Fibroblast of skin of left quadriceps (primary cell): ENCODE data around the gene DUSP21.
A peak's percentile ranks its signal among the peaks of the same experiment; 100 is the strongest.
"Not testable (repeated sequence)": the region's sequence is repeated elsewhere in the genome, so short reads cannot be mapped to it uniquely, and the experiment has no call there.

Experiments
- DNase-seq, 2 experiments: peaks; one replicate each; pipeline ENCODE4 v3.0.0-alpha.2; 2013; ENCODE audit warnings: low read depth in 2 of 2

DUSP21 gene

DNA sequence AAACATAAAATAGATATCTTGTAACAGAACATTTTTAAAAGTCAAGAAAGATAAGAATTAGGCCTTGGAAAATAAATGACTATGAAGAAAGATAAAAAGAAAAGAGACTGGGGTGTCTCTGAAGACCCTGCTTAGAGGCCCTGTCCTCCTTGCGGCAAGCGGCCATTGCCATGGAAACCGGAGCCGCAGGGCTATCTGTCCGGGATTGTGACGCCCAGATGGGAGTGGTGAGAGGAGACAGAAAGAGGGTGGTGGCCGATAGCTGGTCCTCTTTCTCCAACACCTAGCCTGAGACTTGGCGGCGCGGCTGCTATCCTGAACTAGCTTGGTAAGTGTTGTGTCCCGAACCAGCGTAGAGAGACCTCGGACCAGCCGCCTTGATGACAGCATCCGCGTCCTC, at the start of gene DUSP21:
Gene DUSP21, plus strand, starts transcription at position 269 of the 400 bp plus-strand sequence. Its CDS starts 112 bp downstream, at position 381.
- no peak for DNase-seq

DNA sequence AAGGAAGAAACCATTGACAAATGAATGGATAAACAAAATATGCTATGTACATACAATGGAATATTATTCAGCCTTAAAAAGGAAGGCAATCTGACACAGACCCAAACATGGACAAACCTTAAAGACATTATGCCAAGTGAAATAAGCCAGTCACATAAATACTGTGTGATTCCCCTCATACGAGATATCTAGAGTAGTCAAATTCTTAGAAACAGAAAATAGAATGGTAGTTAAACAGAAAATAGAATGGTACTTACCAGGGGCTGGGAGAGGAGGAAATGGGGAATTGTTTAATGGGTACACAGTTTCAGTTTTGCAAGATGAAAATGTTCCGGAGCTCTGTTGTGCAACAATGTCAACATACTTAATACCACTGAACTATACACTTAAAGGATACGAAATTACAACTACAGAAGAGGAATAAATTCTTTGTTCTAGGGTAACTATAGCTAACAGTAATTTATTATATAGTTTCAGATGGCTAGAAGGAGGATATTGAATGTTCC, 47.8 kb upstream of the DUSP21 start:
- DNase-seq, result no peak

DNA sequence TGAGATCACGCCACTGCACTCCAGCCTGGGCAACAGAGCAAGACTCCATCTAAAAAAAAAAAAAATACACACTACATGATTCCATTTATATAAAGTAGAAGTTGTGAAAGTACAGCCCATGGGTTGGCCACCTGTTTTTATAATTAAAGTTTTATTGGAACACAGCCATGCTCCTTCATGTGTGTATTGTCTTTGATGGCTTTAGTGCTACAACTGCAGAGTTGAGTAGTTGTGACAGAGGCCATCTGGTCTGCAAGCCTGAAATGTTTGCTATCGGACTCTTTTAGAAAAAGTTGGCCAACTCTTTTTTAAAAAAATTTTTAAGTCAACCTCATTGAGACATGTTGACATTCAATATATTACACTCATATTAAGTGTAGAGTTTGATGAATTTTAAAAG, 41.2 kb upstream of the DUSP21 start:
- no peak for DNase-seq

DNA sequence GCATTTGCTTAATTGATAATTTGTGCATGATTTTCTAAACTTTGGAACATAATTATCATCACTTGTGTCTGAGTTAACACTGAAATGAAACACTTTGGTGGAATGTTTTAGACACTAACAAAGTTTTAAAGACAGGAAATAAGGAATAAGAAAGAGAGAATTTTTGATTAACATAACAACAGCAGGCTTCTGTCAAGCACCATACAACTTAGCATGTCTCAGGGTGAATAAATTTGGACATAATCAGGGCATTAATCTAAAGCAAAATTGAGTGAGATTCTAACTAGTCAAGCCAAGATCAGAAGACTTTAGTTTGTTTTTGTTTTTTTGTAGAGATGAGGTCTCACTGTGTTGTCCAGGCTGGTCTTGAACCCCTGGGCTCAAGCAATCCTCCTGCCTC, 28.1 kb upstream of the DUSP21 start:
- no peak for DNase-seq

DNA sequence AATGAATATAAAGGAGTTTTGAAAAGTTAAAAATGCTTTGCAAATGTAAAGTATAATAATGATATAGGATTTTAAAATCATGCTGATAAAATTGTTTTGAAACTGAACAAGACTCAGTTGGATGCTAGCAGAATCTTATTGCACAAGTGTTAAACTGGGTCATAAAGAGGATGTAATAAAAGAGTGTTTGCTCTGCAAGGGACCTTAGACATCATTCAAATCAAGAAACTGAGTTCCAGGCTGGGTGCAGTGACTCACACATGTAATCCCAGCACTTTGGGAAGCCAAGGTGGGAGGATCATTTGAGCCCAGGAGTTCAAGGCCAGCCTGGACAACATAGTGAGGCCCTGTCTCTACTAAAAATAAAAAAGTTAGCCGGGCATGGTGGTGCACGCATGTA, 27.5 kb upstream of the DUSP21 start:
- DNase-seq, result no peak

DNA sequence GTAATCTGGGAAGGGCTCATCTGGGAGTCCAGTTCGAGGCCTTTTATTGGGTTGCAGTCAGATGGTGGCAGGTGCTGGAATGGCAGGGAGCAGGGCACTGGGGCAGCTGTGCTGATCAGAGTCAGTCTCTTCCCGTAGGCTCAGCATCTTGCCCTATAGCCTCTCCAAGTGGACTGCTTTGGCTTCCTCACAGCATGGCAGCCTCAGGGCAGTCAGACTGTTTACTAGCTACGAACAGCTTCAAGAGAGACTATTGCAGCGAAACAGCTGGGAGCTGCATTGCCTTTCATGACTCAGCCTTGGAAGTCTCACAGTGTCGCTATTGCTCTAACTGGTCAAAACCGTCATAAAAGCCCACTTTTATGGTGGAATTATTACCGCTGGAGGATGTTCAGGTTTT, 26.8 kb upstream of the DUSP21 start:
- no peak for DNase-seq

DNA sequence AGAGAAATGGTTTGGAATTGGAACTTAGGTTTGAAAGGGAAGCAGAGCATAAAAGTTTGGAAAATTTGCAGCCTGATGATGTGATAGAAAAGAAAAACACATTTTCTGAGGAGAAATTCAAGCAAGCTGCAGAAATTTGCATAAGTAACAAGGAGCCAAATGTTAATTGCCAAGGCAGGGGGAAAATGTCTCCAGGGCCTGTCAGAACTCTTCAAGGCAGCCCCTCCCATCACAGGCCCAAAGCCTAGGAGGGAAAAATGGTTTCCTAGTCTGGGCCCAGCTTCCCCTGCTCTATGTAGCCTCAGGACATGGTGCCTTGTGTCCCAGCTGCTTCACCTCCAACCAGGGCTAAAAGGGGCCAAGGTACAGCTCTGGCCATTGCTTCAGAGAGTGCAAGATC, 21.2 kb upstream of the DUSP21 start:
- DNase-seq, result no peak

DNA sequence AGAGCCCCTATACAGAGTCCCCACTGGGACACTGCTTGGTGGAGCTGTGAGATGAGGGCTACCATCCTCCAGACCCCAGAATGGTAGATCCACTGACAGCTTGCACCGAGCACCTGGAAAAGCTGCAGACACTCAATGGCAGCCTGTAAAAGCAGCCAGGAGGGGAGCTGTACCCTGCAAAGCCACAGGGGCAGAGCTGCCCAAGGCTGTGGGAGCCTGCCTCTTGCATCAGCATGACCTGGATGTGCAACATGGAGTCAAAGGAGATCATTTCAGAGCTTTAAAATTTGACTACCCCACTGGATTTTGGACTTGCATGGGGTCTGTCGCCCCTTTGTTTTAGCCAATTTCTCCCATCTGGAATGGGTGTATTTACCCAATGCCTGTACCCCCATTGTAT, 20.6 kb upstream of the DUSP21 start:
- not testable (repeated sequence) for DNase-seq

DNA sequence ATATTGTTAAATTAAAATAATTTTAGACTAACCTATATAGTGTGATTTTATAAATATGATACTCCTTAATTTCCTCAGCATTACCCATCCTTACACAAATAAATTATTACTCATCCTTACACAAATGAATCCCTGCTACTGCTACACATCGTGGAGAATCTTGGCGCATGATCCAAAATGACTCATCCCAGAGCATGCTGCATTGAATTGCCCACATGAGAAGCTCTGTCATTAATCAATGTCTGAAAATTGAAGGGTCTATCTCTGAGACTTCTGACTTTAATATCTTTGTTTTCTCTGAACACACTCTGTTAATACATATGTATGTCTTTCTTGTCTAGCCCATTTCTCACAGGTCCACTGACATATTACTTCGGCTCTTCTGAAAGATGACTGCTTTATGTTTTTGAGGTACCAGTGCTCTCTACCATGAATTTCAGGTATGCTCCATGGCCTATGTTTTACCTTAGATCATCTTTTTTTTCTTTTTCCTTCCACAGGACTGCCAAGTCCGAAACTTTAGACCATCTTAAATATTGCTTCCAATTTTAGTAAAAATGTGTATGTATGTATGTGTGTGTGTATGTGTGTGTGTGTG, 15.7 kb upstream of the DUSP21 start:
- peak; percentile 65 to 69 for DNase-seq

DNA sequence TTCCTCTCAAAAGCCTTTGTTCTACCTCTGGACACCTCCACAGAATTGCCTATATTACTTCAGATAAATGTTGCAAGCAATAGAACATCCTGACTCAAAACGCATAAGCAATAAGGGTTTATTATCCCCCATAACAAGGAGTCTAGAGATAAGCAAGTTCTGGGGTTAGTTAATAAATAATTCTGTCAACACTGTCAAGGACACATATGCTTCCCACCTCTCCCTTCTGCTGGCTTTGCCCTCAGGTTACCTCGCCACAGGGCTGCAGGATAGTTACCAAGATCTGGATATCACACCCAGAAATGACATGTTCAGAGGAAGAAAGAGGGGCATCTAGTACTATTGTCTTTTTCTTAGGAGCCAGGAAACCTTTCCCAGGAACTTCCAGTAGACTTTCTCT, 14.0 kb upstream of the DUSP21 start:
- no peak for DNase-seq

DNA sequence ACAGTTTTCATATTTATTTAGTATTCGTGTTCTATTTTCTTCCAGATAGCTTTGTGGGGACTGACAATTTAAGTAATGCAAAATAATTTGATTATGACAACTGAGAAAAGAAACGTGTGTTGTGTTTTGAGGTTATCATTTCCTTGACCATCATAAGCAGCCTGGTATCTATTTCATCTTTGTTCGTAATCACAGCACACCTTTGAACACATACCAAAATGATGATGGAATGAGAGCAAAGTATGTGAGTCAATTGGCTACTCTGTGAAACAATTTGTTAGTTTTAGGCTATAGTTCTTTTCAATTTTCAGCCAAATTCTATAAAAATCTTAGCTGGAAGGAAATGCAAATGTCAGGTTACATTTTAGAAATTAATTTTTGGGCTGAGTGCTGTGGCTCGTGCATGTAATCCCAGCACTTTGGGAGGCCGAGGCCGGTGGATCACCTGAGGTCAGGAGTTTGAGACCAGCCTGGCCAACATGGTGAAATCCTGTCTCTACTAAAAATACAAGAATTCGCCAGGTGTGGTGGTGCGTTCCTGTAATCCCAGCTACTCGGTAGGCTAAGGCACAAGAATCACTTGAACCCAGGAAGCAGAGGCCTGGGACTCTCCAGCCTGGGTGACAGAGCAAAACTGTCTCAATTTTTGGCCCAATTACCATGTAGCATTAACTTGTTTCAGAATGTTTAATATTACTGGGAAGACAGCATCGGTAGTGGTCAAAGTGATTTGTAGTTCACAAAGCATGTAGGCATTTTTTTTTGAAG, 1.1 kb upstream of the DUSP21 start:
- no peak for DNase-seq

DNA sequence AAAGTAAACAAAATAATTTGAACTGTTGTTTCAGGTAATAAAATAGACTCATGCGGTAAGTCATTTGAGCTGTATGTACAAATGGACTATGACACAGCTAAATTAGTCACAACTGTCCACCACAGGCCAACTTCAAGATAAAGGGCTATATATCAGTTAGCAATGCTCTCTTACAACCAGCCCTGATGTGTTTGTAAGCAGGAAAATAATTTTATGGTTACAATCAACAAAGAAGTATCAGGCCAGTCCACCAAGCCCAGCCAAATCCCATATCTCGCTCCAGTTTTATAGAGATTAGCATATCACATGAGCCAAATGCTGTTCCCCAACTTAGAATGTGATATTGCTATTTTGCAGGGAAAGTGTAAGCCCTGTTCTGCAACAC, 511 bp upstream of the DUSP21 start:
- no peak for DNase-seq

DNA sequence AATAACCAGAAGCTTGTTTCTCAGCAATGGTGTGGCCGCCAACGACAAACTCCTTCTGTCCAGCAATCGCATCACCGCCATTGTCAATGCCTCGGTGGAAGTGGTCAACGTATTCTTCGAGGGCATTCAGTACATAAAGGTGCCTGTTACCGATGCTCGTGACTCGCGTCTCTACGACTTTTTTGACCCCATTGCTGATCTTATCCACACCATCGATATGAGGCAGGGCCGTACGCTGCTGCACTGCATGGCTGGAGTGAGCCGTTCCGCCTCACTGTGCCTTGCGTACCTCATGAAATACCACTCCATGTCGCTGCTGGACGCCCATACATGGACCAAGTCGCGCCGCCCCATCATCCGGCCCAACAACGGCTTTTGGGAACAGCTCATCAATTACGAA, 383 bp downstream of the DUSP21 start:
- DNase-seq, result no peak

DNA sequence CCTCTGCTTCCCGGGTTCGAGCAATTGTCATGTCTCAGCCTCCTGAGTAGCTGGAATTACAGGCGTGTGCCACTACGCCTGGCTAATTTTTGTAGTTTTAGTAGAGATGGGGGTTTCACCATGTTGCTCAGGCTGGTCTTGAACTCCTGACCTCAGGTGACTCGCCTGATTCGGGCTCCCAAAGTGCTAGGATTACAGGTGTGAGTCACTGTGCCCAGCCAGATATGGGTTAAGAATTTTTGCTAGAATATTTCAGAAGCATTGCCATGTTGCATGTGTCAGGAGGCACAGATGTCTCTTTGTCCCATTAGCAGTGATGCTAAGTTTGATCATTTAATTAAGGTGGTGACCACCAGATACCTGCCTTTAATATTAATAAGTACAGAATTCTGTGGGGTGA, 7.1 kb downstream of the DUSP21 start:
- DNase-seq, result not testable (repeated sequence)

DNA sequence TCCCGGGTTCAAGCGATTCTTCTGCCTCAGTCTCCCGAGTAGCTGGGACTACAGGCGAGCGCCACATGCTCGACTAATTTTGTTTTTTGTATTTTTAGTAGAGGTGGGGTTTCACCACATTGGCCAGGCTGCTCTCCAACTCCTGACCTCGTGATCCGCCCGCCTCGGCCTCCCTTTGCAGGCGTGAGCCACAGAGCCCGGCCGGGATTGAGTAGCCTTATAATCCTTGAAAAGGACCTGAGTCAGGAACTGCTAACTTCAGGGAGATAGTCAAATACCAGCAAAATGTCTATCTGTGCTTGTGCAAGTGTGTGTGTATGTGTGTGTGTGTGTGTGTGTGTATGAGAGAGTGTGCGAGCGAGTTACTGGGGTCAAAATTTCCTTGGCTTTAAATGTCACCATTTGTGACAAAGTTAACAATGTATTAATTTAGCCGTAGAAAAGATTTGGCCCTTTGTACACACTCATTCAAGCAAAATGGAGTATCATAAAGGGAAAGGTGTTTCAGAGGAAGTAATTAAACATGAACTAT, 27.4 kb downstream of the DUSP21 start:
- DNase-seq, result no peak

DNA sequence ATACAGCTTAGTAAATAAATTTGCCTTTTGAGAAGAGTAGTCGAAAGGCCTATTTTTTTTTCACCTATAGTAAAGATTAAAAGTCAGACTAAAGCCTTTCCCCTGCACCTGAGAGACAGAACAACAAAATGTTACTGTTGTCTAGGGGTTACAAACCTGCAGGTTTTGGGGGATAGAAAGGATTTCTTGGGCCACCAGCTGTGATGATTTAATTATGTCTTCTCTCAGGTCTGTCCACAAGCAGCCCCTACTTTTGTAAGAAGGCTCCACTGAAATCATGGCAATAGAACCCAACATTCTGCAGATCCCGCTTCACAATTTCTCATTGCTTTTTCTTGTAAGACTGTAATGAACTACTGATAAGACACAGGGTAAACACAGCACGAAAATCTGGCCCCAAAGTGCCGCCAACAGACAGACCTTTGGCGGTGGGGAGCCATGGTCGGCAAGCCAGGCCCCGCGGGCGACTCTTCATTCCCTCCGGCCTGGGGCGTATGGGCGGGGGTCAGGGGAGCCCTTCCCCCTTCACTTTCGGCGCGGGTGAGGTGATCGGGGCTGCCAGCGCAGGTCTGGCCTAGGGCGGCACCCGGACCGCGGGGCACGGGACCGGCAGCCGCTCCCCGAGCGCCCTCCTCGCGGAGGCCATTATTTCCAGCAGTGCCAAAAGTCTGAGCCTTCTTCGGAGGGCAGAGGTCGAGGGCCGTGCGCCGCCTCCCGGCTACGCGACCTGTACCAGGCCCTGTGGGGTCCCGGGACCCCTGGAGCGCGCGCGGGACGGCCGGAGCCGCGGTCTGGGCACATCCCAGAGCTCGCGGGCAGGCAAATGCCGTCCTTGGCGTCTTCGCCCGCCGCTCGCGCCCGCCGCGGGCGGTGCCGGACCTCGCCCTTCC, 28.4 kb downstream of the DUSP21 start:
- no peak for DNase-seq

DNA sequence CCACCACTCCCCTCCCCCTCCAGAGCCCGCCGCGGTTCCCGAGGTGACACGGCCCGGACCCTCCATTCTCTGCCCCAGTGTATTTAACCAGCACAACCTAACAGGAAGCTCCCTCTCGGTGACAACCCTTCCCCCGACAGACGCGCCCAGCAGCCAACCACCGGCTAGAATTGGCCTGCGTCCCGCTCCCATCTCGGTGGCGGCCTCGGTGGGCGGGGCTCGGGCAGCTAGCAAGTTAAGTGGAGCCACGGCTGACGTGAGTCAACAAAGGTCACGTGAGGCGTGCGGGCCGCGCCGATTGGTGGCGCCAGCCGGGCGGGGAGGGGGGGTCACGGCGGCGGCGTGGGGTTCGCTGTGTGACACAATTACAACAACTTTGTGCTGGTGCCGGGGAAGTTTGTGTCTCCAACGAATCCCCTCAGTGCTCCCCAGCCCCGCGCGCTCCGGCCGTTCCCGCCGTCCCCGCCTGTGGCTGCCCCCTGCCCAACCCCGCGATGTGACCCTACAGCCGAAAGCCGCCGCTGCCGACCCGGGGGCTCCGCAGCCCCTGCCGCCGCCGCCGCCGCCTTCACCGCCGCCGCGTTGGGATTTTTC, 29.1 kb downstream of the DUSP21 start, which contains the start of gene KDM6A:
Gene KDM6A, plus strand, starts transcription at position 368 of the 594 bp plus-strand sequence. CDS start 364 bp downstream, outside the sequence.
- peak; percentile 87 to 89 for DNase-seq

DNA sequence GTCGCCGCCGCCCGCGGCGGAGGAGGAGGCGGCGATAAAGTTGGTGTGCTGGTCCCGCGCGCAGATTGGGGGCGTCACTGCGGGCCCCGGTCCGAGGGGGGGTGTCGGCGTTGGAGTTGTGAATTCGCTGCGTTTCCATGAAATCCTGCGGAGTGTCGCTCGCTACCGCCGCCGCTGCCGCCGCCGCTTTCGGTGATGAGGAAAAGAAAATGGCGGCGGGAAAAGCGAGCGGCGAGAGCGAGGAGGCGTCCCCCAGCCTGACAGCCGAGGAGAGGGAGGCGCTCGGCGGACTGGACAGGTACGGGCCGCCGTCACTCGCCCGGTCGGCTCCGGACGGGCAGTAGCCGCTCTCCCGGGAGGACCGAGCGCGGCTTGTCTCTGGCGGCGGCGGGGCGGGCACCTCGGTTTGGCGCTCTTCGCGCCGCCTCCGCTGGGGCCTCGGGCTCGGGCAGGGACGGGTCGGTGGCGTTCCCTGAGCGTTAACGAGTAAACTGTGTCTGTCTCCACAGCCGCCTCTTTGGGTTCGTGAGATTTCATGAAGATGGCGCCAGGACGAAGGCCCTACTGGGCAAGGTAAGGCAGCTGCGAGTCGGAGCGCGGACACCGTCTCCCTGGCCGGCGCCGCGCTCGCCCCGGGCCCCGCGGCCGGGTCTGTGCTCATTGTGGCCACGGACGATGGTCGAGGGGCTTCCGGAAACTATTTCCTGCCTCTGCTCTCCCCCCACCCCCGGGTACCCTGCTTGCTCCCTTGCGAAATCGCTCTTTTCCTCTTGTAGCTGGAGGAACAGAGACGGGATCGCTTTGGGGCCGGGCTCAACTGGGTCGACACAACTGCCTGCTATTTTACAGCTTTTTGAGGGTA, 29.8 kb downstream of the DUSP21 start:
- DNase-seq, result peak in 1 of 2 experiments; percentile 21

DNA sequence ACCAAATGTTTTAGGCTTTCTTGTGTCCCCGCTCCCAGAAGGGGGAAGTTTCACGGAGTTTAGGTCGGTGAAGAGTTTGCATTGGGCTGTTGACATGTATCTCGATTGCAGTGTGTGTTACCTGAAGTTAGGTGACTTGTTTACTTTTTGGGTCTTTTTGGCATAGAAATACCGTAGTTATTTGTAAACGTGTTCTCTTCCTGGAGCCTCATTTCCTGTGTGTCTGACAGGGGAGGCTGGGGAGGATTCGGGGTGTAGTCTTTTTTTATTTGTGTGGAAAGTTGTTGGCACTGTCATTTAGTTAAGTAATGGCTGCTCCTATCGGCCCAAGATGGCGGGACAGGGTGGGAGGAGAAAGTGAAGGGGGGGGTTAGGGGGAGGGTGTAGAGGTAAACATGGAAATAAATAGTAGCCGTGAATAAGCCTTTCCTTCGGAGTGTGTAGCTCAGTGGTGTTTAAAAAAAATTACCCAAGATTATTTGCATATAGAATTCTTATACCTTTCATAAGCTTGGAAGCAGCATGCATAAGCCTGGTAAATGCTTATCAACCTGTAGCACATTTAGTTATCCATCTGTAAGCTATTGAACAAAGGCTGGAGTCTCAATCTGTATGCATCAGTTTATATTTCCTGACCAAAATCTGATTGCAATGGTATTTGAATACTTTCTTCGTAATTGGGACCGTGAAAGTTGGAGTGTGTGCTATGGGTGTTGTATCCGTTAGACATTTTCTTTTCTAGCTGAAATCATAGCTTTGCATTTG, 30.8 kb downstream of the DUSP21 start:
- DNase-seq, result peak in 1 of 2 experiments; percentile 4

DNA sequence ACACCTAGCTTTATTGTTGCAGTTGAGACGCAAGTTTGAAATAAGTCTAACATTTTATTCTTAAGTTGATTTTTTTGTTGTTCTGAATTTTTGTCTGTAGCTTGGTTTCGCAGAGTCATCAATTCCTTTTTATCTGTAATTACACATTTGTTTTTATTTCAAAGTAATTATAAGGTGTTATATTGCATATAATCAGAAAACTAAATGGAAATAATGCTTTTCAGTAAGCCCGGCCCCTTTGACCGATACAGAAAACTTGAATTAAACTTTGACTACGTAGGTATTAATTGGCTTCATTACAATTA, 31.3 kb downstream of the DUSP21 start:
- no peak for DNase-seq
